Progenitor cell of endocrine pancreas (in vitro differentiated cells): ENCODE results near the gene ZNF574. TPM values are rescaled to one million over a fixed set of nuclear protein-coding genes. Genes with fewer than 3 reads are reported as not detected.

Experiments used
- DNase-seq: peaks from one replicate; pipeline ENCODE4 v3.0.0; 2021; ENCODE audit warnings: low spot score; ENCODE audit not compliant: unreplicated experiment
- H3K27ac Mint-ChIP-seq: 2 replicates; pipeline ENCODE4 v1.8.0; 2021; ENCODE audit warnings: mild to moderate bottlenecking, moderate library complexity, mixed read lengths
- H3K27me3 Mint-ChIP-seq: 2 replicates; pipeline ENCODE4 v1.8.0; 2021; ENCODE audit warnings: mixed read lengths
- H3K36me3 Mint-ChIP-seq: 2 replicates; pipeline ENCODE4 v1.8.0; 2022; ENCODE audit warnings: mixed read lengths; ENCODE audit not compliant: insufficient read depth
- H3K4me1 Mint-ChIP-seq: 2 replicates; pipeline ENCODE4 v1.8.0; 2021; ENCODE audit warnings: low read depth, mixed read lengths
- H3K4me3 Mint-ChIP-seq: 2 replicates; pipeline ENCODE4 v1.8.0; 2021; ENCODE audit warnings: low read depth, mild to moderate bottlenecking, moderate library complexity, mixed read lengths
- H3K9me3 Mint-ChIP-seq: 2 replicates; pipeline ENCODE4 v1.8.0; 2021; ENCODE audit warnings: low read depth, mixed read lengths
- CTCF ChIP-seq: fragments of 200-600 bp; sonication (generic); IDR thresholded peaks from one replicate; pipeline ENCODE4 v1.5.0; 2021; ENCODE audit warnings: antibody characterized with exemption, mild to moderate bottlenecking; ENCODE audit not compliant: unreplicated experiment
- total RNA-seq: library from RNA; stranded (reverse); gene quantifications from 2 replicates; pipeline ENCODE4 v1.2.1, GENCODE V29; 2021

ZNF574 gene
- total RNA-seq, 1 donor from 2014 or later, result 22.5 TPM

- Mint-ChIP-seq H3K9me3 (no peaks in the 10 kb centered on the region), H3K27me3 (peaks cover 14% of the 10 kb centered on the region), H3K36me3 (peaks cover 3% of the 10 kb centered on the region), H3K4me1 (peaks cover 2% of the 10 kb centered on the region), H3K4me3 (no peak overlapping the region), H3K27ac (no peak overlapping the region)
- DNase-seq, result no peak
- TF ChIP-seq CTCF, result no peak
Measured at GRCh38 chr19:42089191-42089750, 13.3 kb downstream of the ZNF574 start.

GRCh38 chr19:42089772-42090171 is 13.8 kb downstream of the ZNF574 start:
- H3K36me3 Mint-ChIP-seq, result peaks cover 3% of the 10 kb centered on the region
- no peak for TF ChIP-seq CTCF
- no peak for DNase-seq
- H3K27ac Mint-ChIP-seq, result no peak overlapping the region
- peaks cover 19% of the 10 kb centered on the region for H3K27me3 Mint-ChIP-seq
- no peaks in the 10 kb centered on the region for H3K9me3 Mint-ChIP-seq
- H3K4me3 Mint-ChIP-seq, result no peak overlapping the region
- H3K4me1 Mint-ChIP-seq, result peaks cover 2% of the 10 kb centered on the region

- H3K36me3 Mint-ChIP-seq, result no peaks in the 10 kb centered on the region
- no peaks in the 10 kb centered on the region for H3K9me3 Mint-ChIP-seq
- DNase-seq, result no peak
- H3K27ac Mint-ChIP-seq, result peak overlapping the region; percentile 13
- no peak overlapping the region for H3K4me3 Mint-ChIP-seq
- H3K4me1 Mint-ChIP-seq, result peaks cover 2% of the 10 kb centered on the region
- H3K27me3 Mint-ChIP-seq, result peaks cover 25% of the 10 kb centered on the region
- TF ChIP-seq CTCF, result no peak
Measured at GRCh38 chr19:42090672-42091071, 14.7 kb downstream of the ZNF574 start.

GRCh38 chr19:42091300-42091699 is 15.3 kb downstream of the ZNF574 start:
- Mint-ChIP-seq H3K27me3 (peaks cover 27% of the 10 kb centered on the region), H3K4me1 (peaks cover 2% of the 10 kb centered on the region), H3K4me3 (no peak overlapping the region), H3K36me3 (no peaks in the 10 kb centered on the region), H3K27ac (no peak overlapping the region), H3K9me3 (no peaks in the 10 kb centered on the region)
- DNase-seq, result no peak
- TF ChIP-seq CTCF, result no peak

GRCh38 chr19:42091742-42092141 is 15.8 kb downstream of the ZNF574 start:
- H3K27ac Mint-ChIP-seq, result no peak overlapping the region
- H3K27me3 Mint-ChIP-seq, result peaks cover 31% of the 10 kb centered on the region
- no peak for DNase-seq
- no peak overlapping the region for H3K4me3 Mint-ChIP-seq
- no peaks in the 10 kb centered on the region for H3K36me3 Mint-ChIP-seq
- no peak for TF ChIP-seq CTCF
- H3K4me1 Mint-ChIP-seq, result peaks cover 2% of the 10 kb centered on the region
- no peaks in the 10 kb centered on the region for H3K9me3 Mint-ChIP-seq
